GM12874 (cell line): Measurements from ENCODE around the gene CCT8L2.
"Not testable (repeated sequence)": the region's sequence is repeated elsewhere in the genome, so short reads cannot be mapped to it uniquely, and the experiment has no call there.

Experiments
- CTCF ChIP-seq: IDR thresholded peaks from 2 replicates; pipeline ENCODE4 v1.5.1; 2011; ENCODE audit warnings: low read depth, mild to moderate bottlenecking, control low read depth, low read length, moderate library complexity; ENCODE audit not compliant: insufficient read depth

CCT8L2 gene, protein sequence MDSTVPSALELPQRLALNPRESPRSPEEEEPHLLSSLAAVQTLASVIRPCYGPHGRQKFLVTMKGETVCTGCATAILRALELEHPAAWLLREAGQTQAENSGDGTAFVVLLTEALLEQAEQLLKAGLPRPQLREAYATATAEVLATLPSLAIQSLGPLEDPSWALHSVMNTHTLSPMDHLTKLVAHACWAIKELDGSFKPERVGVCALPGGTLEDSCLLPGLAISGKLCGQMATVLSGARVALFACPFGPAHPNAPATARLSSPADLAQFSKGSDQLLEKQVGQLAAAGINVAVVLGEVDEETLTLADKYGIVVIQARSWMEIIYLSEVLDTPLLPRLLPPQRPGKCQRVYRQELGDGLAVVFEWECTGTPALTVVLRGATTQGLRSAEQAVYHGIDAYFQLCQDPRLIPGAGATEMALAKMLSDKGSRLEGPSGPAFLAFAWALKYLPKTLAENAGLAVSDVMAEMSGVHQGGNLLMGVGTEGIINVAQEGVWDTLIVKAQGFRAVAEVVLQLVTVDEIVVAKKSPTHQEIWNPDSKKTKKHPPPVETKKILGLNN

DNA sequence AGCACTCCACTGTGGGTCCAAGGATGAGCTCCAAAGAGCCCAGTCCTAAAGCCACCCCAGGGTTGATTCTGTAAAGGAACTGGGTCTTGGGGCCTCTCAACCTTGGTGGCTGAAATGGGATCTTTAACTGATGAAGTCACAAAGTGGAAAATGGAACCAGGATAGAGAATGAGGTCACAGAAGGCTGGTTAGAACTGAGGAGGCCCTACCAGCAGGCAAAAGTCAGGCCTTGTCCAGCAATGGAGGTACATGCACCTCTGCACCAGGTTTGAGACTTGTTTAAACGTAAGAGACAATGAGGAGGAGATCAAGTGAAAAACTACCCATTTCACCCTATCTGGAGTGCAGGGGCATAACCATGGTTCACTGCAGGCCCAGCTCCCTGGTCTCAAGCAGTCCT lies at the start of gene CCT8L2:
CCT8L2 (minus strand) TSS at position 101 of the 400 bp plus-strand sequence. CDS start 260 bp downstream, outside the sequence.
- not testable (repeated sequence) for TF ChIP-seq CTCF

DNA sequence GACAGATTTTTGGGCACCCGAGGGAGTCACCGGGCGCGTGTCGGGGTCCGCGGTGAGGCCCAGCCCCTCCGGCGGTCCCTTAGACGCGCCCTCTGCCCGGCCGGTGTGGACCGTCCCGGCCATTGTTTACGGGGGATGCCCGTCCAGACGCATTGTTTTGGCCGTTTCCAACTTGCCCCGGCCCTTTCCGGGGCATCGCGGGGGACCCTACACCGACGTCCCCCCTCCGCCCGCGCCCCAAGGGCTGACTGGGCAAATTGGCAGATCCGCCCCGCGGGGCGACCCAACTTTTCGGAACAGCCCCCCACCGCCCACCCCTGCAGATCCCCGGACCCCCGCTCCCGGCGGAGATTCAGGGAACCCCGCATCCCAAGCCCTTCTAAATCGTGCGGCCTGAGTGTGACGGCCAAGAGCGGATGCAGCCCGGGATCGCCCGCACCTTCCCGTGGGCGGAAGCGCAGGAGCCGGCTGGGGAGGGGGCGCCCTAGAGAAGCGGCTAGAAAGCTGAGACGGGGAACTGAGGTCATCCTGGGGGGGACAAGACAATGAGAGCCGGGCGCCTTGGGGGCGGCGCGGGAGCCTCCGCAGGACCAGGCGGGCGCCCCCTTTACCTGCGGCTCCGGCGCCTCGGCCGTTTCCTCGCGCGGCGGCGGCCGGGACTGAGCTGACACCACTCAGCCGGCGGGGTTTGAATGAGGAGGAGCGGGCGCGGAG lies 17.1 kb upstream of the CCT8L2 start:
- no peak for TF ChIP-seq CTCF

- TF ChIP-seq CTCF, result no peak
Observed at GRCh38 chr22:16608931-16609330, 16.3 kb upstream of the CCT8L2 start.

- TF ChIP-seq CTCF, result no peak
Observed at GRCh38 chr22:16603448-16603768, 10.8 kb upstream of the CCT8L2 start.

DNA sequence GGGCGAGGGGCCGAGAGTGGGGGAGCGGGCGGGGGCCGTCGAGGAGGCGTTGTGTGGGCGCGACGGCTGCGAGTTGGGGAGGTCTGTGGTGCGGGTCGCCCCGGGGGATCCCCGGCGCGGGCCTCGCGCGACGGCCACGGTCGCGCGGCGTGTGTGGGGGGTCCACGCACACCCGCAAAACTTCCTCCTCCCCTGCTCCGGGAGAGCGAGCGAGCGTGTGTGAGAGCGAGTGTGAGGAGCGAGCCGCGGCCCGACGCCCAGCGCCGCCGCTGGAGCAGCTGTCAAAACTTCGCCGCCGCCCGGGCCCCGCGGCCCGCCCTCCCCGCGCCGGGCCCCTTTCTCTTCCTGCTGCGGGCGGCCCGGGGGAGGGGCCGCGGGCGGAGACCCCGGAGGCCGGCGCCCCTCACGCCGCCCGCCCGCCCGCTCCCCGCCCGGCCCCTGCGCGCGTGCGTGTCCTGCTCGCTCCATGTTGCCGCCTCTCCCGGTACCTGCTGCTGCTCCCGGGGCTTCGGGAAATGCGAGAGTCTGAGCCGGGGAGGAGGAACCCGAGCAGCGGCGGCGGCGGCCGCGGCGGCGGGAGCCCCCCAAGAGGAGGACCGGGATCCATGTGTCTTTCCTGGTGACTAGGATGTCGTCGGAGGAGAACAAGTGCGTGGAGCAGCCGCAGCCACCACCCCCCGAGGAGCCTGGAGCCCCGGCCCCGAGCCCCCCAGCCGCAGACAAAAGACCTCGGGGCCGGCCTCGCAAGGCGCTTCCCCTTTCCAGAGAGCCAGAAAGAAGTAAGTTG lies 9.0 kb upstream of the CCT8L2 start:
- no peak for TF ChIP-seq CTCF

- TF ChIP-seq CTCF, result no peak
Observed at GRCh38 chr22:16594026-16594425, 1.4 kb upstream of the CCT8L2 start.

DNA sequence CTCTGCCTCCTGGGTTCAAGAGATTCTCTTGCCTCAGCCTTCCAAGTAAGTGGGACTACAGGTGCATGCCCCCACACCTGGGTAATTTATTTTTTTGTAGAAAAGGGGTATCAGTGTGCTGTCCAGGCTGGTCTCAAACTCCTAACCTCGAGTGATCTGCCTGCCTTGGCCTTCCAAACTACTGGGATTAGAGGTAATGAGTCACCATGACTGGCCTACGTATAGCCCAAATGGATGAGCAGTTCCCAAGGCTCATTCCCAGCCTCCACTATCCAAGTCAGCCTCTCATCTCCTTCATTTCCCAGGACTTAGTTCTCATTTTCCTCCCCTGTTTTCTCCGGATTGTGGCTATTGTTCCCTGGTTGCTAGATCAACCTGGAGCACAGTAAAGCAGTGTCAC lies 5.6 kb downstream of the CCT8L2 start:
- TF ChIP-seq CTCF, result no peak
